Measurements from ENCODE around the gene ERO1B. TPM values are rescaled to one million over a fixed set of nuclear protein-coding genes. Genes with fewer than 3 reads are reported as not detected.

Gene ERO1B
- total RNA-seq, 1 donor from 2014 or later = 7.8 TPM

- no peaks in the 10 kb centered on the region for H3K27me3 ChIP-seq
- no peak for ATAC-seq
- no peak for TF ChIP-seq CTCF (IDR thresholded peaks at IDR 0.05)
- H3K4me3 ChIP-seq = no peak overlapping the region
- H3K9me3 ChIP-seq = peaks cover 14% of the 10 kb centered on the region
- intact Hi-C loops (cut with DNase I) = no loop called here
- H3K36me3 ChIP-seq = peaks cover 5% of the 10 kb centered on the region
- H3K4me1 ChIP-seq = peaks cover 3% of the 10 kb centered on the region
- no peak overlapping the region for H3K27ac ChIP-seq
- DNase-seq = no peak
These were observed 27.7 kb downstream of the ERO1B start for GRCh38 chr1:236253918-236254637.

GRCh38 chr1:236253119-236253518 lies 28.6 kb downstream of the ERO1B start:
- DNase-seq = no peak
- Histone ChIP-seq H3K4me1 (peaks cover 3% of the 10 kb centered on the region), H3K27ac (no peak overlapping the region), H3K4me3 (no peak overlapping the region), H3K27me3 (no peaks in the 10 kb centered on the region), H3K9me3 (peaks cover 4% of the 10 kb centered on the region), H3K36me3 (peaks cover 5% of the 10 kb centered on the region)
- intact Hi-C loops (cut with DNase I) = no loop called here
- no peak for TF ChIP-seq CTCF (IDR thresholded peaks at IDR 0.05)
- no peak for ATAC-seq

GRCh38 chr1:236251587-236251986 lies 30.2 kb downstream of the ERO1B start:
- peaks cover 3% of the 10 kb centered on the region for H3K4me1 ChIP-seq
- no peak for TF ChIP-seq CTCF (IDR thresholded peaks at IDR 0.05)
- no peaks in the 10 kb centered on the region for H3K9me3 ChIP-seq
- ATAC-seq (no peak), DNase-seq (no peak)
- H3K36me3 ChIP-seq = peaks cover 5% of the 10 kb centered on the region
- no peak overlapping the region for H3K27ac ChIP-seq
- intact Hi-C loops (cut with DNase I) = no loop called here
- H3K27me3 ChIP-seq = no peaks in the 10 kb centered on the region
- H3K4me3 ChIP-seq = no peak overlapping the region

- H3K4me3 ChIP-seq = no peak overlapping the region
- peaks cover 5% of the 10 kb centered on the region for H3K36me3 ChIP-seq
- H3K4me1 ChIP-seq = no peaks in the 10 kb centered on the region
- H3K27ac ChIP-seq = no peak overlapping the region
- no peak for DNase-seq
- no peak for TF ChIP-seq CTCF (IDR thresholded peaks at IDR 0.05)
- H3K27me3 ChIP-seq = no peaks in the 10 kb centered on the region
- intact Hi-C loops (cut with DNase I) = no loop called here
- no peak for ATAC-seq
- no peaks in the 10 kb centered on the region for H3K9me3 ChIP-seq
These were observed 34.5 kb downstream of the ERO1B start for GRCh38 chr1:236247286-236247685.

- intact Hi-C loops (cut with DNase I) = no loop called here
- TF ChIP-seq CTCF (IDR thresholded peaks at IDR 0.05) = no peak
- H3K27me3 ChIP-seq = no peaks in the 10 kb centered on the region
- DNase-seq (no peak), ATAC-seq (no peak)
- no peak overlapping the region for H3K4me3 ChIP-seq
- no peaks in the 10 kb centered on the region for H3K36me3 ChIP-seq
- H3K27ac ChIP-seq = no peak overlapping the region
- H3K4me1 ChIP-seq = no peaks in the 10 kb centered on the region
- no peaks in the 10 kb centered on the region for H3K9me3 ChIP-seq
These were observed 39.2 kb downstream of the ERO1B start for GRCh38 chr1:236242568-236242967.

GRCh38 chr1:236240675-236241074 lies 41.1 kb downstream of the ERO1B start:
- ATAC-seq = no peak
- no peaks in the 10 kb centered on the region for H3K4me1 ChIP-seq
- H3K27me3 ChIP-seq = no peaks in the 10 kb centered on the region
- DNase-seq = no peak
- TF ChIP-seq CTCF (IDR thresholded peaks at IDR 0.05) = no peak
- H3K4me3 ChIP-seq = no peak overlapping the region
- no peak overlapping the region for H3K27ac ChIP-seq
- intact Hi-C loops (cut with DNase I) = no loop called here
- no peaks in the 10 kb centered on the region for H3K36me3 ChIP-seq
- H3K9me3 ChIP-seq = no peaks in the 10 kb centered on the region
